D341Med (cell line): ENCODE measurements around the gene MPHOSPH8.
A peak's percentile ranks its signal among the peaks of the same experiment; 100 is the strongest.
"Not testable (repeated sequence)": the region's sequence is repeated elsewhere in the genome, so short reads cannot be mapped to it uniquely, and the experiment has no call there.

Source experiments
- DNase-seq: peaks from one replicate; pipeline ENCODE4 v3.0.0; 2012; ENCODE audit warnings: low spot score

The MPHOSPH8 gene

DNA sequence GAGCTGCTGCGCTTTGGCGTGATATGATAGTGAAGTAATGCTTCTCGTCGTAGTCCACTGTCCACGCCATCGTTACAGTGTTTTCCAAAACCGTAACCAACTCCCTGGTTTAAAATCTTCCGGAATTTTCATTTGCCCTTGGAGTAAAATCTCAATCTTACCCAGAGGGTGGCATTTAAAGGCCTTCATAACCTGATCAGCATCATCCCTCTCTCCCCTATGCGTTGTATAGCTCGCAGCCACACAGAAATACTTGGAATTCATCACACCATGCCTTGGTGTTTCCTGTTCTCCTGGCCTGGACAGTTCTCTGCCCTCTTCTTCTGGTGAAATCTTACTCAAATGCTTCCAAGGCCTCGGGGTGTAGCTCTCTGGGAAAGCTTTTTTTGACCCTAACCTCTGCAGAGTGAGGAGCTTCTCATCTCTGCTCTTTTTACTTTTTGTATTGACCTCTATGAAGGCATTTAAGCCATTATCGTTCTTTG lies 839 bp downstream of the MPHOSPH8 start:
- DNase-seq: no peak

DNA sequence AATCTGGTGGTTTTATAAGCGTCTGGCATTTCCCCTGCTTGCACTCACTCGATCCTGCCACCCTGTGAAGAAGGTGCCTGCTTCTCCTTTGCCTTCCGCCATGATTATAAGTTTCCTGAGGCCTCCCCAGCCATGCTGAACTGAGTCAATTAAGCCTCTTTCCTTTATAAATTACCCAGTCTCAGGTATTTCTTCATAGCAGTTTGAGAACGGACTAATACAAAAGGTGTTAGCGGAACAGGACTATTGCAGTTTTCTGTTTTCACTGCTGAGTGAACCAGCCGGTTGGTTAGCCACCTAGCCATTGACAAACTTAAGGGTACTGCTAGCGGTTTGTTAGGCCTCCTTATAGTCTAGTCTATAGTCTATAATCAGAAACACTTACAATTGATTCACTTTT lies 2.5 kb downstream of the MPHOSPH8 start:
- not testable (repeated sequence) for DNase-seq

DNA sequence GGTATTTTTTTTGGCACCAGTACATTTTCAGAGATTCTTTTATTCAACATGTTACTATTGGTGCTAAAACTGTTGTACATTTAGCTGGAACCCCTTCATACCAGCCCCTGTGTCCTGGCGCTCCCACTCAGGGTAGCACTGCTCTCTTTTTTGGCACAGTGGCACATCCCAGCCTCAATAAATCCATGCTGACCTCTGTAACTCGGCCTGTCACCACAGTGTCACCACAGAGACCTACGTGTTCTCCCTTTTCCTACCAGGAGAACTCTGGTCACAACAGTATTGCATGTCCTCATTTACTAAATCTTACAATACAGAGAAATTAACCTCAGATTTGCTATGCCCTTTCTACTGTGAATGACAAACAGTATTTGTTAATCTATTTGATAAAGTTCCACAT lies 10.2 kb downstream of the MPHOSPH8 start:
- no peak for DNase-seq

DNA sequence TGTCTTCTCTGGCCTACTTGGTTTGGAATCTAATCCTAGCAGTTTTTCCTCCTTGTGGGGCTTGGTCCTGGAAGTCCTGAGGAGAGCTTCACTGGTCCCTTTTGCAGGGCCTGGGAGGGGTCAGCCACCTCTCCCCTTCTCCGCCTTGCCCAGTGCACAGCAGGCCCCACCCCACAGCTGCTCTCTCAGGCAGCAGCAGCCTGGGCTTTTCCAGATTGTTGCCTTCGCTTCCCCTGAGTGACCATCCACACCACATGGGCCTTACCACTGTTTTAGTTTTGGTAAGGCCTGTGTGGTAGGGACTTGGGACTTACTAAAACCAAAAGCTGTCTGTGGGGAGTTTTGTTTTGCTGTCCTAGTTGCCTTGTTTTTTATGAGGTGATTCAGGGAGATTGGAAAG lies 11.5 kb downstream of the MPHOSPH8 start:
- DNase-seq: no peak

DNA sequence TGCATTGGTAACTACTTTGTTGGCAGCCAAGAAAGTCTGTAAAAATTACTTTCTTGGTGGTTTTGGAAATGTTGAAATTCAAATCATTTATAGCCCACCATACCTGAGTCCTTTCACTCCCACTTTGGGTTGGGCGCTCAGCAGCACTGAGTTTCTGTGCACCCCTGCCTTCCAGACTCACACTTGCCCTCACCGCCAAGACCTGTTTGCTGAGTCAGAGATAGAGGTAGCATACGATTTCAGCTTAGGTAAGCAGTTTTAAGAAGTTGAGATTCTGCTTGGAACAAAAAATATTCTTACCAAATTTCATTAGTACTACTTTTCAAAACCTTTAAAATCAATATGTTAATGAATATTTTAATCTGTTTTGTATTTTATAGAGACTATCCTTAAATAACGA lies 12.6 kb downstream of the MPHOSPH8 start:
- DNase-seq: no peak

DNA sequence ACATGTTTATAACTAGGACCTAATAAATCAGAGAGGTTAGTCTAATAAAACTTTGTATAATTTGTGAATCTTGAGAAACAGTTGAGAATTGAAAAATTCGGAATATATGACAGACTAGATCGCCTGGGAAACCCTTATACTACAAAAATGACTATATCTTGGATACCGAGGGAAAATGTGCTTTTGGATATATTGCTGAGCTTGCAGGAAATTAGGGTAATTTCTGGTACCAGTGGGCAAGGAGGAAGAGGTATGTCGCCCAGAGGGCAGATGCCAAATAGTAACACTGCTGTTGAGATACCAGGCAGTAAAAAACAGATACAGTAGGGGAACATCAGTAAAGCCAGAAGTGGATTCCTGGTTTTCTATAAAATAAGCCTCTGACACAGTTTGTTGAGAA lies 17.3 kb downstream of the MPHOSPH8 start:
- no peak for DNase-seq

DNA sequence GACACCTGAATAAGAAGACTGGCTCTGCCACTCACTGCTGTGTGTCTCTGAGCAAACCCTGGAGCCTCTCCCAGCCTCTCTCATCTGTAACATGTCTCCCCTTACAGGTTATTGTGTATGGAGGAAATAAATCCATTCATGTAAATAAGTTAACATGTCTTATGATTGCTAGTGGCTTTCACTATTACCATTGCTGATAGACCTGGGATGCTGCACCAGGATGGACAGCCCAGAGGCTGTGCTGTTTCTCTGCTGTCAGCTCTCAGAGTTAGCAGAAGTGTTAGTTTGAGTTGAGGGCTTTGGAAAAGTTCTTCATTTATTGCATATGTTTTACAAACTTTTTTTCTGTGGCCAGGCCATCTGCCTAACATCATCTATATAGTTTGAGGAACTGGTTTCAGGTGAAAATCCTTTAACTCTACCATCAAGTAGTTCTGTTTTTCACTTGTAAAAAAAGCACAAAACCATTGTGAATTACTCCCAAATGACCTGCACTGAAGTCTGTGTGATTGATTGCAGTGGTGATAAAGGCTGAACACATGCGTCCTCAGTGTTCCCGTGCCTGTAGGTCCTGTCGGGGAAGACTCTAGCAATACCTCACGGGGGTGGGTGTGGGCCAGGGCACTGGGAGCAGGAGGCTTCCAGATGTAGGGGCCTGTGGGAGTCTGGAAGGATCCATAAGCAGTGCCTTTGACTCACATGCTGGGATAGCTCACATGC lies 24.6 kb downstream of the MPHOSPH8 start:
- no peak for DNase-seq

DNA sequence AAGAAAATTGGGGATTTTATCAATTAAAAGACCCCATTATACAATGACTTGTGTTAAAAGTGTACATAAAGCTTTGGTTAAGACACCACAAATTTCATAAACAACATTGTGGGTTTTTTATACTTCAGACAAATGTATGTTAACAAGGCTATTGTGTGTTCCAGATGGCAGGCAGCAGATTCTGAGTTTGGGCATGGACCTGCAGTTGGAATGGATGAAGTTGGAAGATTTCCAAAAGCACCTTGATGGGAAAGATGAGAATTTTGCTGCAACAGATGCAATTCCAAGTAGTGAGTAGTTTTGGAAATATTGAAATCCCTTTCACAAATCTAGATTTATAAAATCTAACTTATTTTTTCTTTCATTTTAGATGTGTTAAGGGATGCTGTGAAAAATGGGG lies 25.4 kb downstream of the MPHOSPH8 start:
- DNase-seq: no peak

DNA sequence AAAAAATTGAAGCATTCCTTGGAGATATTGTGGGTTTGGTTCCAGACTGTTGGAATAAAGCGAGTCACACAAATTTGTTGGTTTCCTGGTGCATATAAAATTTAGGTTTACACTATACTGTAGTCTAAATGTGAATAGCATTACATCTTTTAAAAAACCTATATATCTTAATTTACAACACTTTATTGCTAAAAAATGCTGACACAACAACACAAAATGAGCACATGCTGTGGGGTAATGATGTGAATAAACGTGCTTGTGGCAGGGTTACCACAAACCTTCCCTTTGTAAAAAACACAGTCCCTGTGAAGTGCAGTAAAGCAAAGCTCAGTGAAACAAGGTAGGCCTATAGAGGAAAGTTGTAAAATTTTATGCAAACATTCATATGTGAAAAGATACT lies 27.7 kb downstream of the MPHOSPH8 start:
- no peak for DNase-seq

DNA sequence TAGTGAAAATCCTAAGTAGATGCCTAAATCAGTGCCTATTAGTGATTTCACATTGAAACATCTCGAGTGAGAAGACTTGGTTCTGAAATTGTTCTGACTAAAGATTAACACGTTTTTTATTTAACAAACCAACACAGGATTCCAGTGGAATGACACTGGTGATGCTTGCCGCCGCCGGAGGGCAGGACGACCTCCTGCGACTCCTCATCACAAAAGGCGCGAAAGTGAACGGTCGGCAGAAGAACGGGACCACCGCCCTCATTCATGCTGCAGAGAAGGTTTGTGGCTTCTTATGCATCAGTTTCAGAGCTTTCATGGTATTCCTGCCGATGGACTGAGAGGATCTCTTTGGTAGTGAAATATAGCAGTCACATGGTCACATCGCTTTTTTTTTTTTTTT lies 28.1 kb downstream of the MPHOSPH8 start:
- no peak for DNase-seq

DNA sequence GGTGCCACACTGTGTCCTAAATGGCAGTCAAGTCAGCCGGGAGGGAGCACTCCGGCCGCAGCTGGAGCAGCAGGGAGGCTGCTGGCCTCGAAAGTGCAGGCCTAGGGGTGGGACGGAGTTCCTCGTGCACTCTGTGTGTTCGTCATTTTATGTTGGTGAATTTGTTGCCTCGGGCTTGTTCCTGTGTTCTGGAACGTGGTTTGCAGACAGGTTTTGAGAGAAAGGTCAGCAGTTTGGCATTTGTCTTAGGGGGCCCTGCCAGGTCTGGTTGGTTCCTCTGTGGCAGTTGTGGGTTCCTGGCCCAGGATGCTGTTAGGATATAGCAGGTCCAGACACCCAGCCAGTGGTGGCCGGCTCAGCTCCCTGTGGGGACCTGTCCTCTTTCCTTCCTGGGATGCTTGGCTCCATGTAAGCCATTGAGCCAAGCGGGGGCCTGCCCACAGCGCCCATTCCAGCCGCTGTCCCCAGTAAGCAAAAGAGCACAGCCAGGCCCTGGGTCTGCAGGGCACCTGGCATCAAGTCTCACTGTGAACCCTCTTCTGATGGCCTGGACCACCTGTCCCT lies 30.0 kb downstream of the MPHOSPH8 start:
- no peak for DNase-seq

DNA sequence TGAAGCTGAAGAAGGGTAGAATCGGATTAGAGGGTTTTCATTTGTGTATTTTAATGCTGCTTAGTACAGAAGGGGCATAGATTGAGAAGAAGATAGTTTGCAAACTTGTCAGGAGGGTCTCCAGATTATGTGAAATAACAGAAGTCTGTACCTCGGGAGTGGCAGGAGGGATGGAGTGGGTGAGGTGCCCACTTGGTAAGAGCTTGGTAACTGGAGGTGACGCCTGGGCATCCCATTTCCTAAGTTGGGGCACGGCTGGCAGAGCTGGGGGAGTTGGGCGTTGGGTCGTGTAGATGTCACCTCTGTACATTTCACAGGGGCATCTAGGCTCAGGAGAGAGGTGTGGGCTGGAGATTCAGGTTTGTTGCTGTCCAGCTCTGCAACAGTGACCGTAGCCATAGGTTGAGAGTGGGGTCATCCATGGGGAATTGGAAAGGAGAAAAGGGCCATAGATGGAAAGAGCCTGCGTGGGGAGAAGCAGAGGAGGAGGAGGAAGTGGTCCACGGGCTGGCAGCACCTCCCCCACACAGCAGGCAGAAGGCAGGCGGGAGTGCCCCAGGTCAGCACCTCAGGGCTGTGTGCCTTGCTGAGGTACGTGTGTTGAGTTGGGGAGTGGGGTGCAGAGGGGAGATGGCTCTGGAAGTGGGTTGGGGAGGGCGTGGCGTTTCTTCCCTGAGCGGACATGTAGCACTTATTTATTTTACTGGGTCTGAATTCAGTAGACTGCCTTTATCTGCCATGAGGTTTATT lies 31.2 kb downstream of the MPHOSPH8 start:
- no peak for DNase-seq

DNA sequence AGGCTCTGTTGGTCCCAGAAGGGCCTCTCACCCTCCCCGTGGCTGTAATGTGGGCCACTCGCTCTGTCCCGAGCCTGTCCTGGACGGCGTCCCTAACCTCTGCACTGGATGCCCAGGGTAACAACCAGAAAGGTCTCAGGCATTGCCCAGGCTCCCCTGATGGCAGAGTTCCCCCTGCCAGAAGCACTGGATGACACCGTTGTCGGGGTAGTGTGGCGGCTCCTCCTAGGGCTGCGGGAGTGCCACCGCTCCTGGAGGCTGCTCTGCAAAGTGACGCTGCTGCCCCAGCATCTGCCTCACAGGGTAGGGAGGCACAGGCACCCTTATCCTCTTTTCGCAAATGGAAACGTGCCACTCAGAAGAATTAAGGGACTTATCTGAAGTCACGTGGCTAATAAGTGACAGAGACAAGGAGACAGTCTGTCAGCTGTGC lies 32.0 kb downstream of the MPHOSPH8 start:
- DNase-seq: peak; percentile 88

DNA sequence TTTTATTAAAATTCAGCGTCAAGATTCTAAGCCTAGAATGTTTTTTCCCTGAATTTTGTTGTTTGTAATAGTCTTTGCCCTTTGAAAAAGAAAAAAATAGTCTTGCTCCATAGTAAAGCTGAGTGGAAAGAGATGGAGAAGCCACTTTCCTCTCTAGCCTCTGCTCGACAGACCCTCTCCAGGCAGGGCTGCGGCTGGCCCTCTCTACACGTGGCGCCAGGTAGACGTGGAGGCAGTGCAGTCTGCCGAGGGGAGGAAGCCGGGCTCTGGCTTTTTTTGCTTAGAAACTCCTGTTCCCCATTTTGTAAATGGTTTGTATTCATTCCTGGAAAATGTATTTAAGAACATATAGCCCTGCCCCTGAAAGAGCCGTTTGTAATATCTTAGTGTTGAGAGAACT lies 35.3 kb downstream of the MPHOSPH8 start:
- DNase-seq: no peak

DNA sequence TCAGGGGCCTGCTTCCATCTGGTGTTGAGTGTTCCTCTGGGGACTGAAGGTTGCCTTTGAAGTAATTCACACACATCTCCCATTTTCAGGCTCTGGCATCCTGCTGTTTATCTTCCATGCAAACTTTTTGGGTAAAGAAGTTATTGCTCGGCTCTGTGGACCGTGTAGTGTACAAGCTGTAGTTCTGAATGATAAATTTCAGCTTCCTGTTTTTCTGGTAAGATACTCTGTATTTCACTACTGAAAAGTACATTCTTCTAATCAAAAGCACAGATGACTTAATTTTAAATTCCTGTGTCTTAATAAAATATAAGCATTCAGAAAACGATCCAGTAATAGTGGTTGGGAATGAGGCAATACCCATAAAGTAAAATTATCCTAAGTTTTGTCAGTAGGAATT lies 36.7 kb downstream of the MPHOSPH8 start:
- DNase-seq: no peak

DNA sequence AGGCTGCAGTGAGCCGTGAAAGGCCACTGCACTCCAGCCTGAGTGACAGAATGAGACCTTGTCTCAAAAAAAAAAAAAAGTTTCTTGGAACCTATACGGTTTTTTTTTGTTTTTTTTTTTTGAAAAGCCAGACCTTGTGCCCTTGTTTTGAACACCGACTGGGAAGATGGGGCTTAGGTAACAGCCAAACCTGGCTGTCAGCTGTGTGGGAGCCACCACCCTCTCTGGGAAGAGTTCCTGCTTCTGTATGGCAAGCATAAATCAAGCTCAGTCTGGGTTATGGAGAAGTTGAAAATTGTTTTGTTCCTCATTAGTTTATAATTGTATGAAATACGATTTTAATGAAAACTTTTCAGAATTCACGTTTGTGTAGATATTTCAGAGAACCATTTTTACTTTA lies 39.5 kb downstream of the MPHOSPH8 start:
- no peak for DNase-seq

DNA sequence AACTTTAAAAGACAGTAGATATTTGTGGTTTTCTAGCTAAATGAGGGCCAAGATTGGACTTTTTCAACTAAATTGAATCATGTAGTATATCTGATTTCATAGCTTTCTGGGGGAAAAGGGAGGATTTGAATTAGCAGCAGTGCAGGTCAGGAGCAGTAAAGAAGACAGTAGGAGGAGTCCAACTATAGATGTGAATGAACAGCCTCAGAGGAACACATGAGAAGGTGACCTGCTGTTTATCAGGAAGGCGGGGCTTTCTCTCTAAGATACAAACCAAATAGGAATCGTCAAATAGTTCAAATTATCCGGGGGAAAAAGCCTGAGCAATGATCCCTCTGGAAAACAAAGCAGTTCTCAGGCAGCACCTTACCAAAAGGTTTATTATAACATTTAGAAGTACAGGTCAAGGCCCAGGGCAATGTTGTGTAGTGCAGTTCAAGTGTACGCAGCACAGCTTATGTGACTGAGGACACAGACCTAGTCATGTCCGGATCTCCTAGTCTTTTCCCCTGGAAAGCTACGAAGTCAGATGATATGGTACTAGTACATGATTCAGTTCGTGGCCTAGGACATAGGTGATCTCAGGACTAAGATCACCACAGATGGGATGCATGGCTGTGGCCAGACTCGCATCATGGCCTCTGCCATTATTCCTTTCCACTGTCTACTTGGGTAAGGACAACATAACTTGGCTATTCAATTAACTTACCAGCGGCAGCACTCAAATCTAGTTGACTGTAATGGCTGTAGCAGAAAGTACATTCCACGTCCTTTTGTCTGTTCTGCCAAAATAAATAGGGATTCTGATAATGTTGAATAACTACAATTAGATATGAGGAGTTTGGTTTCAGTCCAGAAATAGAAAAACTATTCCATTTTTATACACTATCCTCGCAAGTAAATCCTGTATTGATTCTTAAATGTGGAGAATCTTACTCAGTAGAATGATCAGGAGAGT lies 40.3 kb downstream of the MPHOSPH8 start:
- no peak for DNase-seq

DNA sequence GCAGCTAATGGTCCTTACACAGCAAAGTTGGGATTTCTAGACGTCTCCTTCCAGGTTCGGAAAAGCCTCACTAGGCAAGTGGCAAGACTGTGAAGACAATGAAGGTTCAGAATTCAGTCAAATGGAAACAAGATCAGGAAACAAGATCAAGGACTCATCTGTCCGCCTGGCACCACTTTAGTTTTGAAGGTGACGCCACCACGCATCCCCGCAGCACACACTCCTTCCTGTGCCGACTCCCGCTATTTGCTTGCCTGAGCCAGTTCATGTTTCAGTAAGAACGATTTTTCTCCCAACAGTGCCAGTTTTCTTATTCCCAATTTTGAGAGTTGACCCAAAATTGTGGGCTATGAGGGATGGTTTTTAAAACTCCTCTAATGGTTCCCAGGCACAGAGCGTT lies 41.4 kb downstream of the MPHOSPH8 start:
- no peak for DNase-seq

DNA sequence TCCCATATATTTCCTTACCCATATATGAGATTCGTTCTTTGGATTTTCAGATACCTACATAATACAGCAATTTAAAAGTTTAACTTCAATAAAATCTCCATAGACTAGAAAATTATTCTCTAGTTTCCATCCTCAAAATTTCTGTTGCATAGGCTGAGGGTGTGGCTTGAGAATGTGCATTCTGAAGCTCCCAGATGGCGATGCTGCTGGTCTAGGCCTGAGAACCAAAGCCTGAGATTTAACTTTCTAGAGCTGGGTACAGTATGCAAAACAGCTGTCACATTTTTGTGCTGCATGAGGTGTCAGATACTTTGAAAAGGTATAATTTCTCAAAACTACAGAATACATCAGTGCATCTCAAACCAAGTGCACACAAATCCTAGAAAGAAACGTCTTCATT lies 42.7 kb downstream of the MPHOSPH8 start:
- no peak for DNase-seq

DNA sequence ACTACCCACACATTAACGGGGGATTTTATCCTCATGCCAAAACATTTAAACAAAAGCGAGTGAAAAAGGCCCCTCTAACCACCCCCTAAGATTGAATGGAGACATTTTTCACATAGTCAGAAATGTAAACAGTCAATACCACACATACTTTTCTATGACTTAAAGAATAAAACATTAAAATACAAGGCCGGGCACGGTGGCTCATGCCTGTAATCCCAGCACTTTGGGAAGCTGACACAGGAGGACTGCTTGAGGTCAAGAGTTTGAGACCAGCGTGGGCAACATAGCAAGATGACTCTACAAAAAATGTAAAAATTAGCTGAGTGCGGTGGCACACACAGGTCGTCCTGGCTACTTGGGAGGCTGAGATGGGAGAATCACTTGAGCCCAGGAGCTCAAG lies 47.3 kb downstream of the MPHOSPH8 start:
- no peak for DNase-seq

DNA sequence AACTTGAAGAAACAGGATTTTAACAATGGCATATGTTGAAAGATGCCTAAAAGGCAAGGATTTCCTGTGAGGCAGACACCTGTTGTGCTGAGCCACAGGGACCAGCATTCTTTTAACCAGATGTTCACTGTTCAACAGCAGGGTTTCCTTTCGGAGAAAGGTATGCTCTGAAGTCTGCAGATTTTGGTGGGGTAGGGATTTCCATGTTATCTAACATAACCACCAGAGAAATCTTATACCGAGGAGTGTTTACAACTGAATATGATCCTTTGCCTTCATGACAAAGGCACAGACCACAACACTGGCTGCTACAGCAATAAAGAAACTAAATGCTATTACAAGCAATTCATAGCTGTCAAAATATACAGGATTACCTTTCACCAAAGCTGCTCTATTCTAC lies 48.1 kb downstream of the MPHOSPH8 start:
- no peak for DNase-seq

DNA sequence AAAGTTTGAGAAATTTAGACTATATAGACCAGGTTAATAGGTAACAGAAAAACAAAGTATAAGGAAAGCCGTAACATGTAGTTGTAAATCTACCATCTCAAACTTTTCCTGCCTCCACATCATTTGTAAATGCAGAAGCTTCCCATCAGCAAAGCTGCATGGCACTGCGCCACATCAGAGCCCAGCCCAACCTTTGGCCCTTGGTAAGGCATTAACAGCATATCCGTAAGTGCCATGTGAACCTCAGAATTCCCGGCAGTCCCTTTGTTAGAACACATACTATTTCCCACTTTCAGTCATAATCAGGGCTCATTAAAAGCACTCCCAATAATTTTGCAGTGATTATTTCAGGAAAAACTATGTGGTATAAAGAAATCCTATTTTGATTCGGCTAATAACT lies 51.6 kb downstream of the MPHOSPH8 start:
- DNase-seq: no peak
